ENCODE measurements around the gene FH. TPM values are rescaled to one million over a fixed set of nuclear protein-coding genes. Genes with fewer than 3 reads are reported as not detected.

Gene FH
- total and polyA plus RNA-seq, 2 of the 13 experiments (the other 11 are each of a cell fraction or from before 2014, with no cell fraction given), result 39.2 to 152 TPM

DNA sequence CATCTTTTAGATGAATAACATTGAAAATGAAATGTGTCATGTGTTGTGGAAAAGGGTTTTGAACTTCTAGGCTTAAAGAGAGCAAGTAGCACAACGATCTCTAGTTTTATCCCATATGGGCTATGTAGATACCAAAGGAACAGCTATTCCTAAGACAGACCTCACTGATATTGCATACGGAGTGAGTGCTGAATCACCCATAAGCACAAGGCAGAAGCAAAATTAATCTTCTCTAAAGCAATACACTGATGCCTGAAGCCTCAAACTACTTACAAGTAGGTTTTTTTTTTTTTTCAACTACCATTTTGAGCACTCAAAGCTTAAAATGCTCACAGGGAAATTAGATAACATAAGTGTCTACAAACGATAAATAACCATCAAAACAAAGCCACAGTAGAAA is 7.6 kb upstream of the FH start (continued):
- TF ChIP-seq, protein P1, sequence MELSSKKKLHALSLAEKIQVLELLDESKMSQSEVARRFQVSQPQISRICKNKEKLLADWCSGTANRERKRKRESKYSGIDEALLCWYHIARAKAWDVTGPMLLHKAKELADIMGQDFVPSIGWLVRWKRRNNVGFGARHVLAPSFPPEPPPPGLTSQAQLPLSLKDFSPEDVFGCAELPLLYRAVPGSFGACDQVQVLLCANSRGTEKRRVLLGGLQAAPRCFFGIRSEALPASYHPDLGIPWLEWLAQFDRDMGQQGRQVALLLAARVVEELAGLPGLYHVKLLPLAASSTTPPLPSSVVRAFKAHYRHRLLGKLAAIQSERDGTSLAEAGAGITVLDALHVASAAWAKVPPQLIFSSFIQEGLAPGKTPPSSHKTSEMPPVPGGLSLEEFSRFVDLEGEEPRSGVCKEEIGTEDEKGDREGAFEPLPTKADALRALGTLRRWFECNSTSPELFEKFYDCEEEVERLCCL (CRISPR knock-in tag; IDR thresholded peaks at IDR 0.05; ENCODE audit: borderline replicate concordance), result no peak
- TF ChIP-seq, protein P2, sequence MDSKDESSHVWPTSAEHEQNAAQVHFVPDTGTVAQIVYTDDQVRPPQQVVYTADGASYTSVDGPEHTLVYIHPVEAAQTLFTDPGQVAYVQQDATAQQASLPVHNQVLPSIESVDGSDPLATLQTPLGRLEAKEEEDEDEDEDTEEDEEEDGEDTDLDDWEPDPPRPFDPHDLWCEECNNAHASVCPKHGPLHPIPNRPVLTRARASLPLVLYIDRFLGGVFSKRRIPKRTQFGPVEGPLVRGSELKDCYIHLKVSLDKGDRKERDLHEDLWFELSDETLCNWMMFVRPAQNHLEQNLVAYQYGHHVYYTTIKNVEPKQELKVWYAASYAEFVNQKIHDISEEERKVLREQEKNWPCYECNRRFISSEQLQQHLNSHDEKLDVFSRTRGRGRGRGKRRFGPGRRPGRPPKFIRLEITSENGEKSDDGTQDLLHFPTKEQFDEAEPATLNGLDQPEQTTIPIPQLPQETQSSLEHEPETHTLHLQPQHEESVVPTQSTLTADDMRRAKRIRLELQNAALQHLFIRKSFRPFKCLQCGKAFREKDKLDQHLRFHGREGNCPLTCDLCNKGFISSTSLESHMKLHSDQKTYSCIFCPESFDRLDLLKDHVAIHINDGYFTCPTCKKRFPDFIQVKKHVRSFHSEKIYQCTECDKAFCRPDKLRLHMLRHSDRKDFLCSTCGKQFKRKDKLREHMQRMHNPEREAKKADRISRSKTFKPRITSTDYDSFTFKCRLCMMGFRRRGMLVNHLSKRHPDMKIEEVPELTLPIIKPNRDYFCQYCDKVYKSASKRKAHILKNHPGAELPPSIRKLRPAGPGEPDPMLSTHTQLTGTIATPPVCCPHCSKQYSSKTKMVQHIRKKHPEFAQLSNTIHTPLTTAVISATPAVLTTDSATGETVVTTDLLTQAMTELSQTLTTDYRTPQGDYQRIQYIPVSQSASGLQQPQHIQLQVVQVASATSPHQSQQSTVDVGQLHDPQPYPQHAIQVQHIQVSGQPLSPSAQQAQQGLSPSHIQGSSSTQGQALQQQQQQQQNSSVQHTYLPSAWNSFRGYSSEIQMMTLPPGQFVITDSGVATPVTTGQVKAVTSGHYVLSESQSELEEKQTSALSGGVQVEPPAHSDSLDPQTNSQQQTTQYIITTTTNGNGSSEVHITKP (CRISPR knock-in tag; IDR thresholded peaks at IDR 0.05; ENCODE audit: low read depth), result no peak
- TF ChIP-seq, protein P3, sequence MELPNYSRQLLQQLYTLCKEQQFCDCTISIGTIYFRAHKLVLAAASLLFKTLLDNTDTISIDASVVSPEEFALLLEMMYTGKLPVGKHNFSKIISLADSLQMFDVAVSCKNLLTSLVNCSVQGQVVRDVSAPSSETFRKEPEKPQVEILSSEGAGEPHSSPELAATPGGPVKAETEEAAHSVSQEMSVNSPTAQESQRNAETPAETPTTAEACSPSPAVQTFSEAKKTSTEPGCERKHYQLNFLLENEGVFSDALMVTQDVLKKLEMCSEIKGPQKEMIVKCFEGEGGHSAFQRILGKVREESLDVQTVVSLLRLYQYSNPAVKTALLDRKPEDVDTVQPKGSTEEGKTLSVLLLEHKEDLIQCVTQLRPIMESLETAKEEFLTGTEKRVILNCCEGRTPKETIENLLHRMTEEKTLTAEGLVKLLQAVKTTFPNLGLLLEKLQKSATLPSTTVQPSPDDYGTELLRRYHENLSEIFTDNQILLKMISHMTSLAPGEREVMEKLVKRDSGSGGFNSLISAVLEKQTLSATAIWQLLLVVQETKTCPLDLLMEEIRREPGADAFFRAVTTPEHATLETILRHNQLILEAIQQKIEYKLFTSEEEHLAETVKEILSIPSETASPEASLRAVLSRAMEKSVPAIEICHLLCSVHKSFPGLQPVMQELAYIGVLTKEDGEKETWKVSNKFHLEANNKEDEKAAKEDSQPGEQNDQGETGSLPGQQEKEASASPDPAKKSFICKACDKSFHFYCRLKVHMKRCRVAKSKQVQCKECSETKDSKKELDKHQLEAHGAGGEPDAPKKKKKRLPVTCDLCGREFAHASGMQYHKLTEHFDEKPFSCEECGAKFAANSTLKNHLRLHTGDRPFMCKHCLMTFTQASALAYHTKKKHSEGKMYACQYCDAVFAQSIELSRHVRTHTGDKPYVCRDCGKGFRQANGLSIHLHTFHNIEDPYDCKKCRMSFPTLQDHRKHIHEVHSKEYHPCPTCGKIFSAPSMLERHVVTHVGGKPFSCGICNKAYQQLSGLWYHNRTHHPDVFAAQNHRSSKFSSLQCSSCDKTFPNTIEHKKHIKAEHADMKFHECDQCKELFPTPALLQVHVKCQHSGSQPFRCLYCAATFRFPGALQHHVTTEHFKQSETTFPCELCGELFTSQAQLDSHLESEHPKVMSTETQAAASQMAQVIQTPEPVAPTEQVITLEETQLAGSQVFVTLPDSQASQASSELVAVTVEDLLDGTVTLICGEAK (IDR thresholded peaks at IDR 0.05), result no peak
- TF ChIP-seq, protein P3 (CRISPR knock-in tag; IDR thresholded peaks at IDR 0.05), result no peak
- TF ChIP-seq TBL1XR1 (IDR thresholded peaks at IDR 0.05; ENCODE audit: borderline replicate concordance, low read length, partially characterized antibody) (no peak), ZBTB7A (CRISPR knock-in tag; IDR thresholded peaks at IDR 0.05) (no peak), ZNF775 (CRISPR knock-in tag; IDR thresholded peaks at IDR 0.05; ENCODE audit: borderline replicate concordance) (no peak)
